Endodermal cell (in vitro differentiated cells): ENCODE data around the gene ROPN1L. TPM values are rescaled to one million over a fixed set of nuclear protein-coding genes. Genes with fewer than 3 reads are reported as not detected.
A peak's percentile ranks its signal among the peaks of the same experiment; 100 is the strongest.

ENCODE experiments used
- DNase-seq: peaks from one replicate; pipeline ENCODE4 v3.0.0-alpha.2; 2017
- H3K27ac ChIP-seq: 2 replicates; pipeline ENCODE4 v1.5.1; 2013; ENCODE audit warnings: mild to moderate bottlenecking, low read depth, low read length, moderate library complexity
- H3K27me3 ChIP-seq: 2 replicates; pipeline ENCODE4 v1.6.1; 2013; ENCODE audit warnings: mild to moderate bottlenecking, low read length, moderate library complexity; ENCODE audit not compliant: insufficient read depth, control insufficient read depth, poor library complexity, severe bottlenecking
- H3K36me3 ChIP-seq: 2 replicates; pipeline ENCODE4 v1.7.0; 2013; ENCODE audit warnings: mild to moderate bottlenecking, low read length, moderate library complexity; ENCODE audit not compliant: control insufficient read depth, insufficient read depth
- H3K4me1 ChIP-seq: one replicate; pipeline ENCODE4 v1.7.0; 2013; ENCODE audit warnings: low read length; ENCODE audit not compliant: control insufficient read depth, insufficient read depth
- H3K4me3 ChIP-seq: 2 replicates; pipeline ENCODE4 v1.5.1; 2013; ENCODE audit warnings: mild to moderate bottlenecking, low read length, moderate library complexity
- H3K9ac ChIP-seq: 2 replicates; pipeline ENCODE4 v1.6.1; 2013; ENCODE audit warnings: mild to moderate bottlenecking, low read length, moderate library complexity; ENCODE audit not compliant: poor library complexity, severe bottlenecking; ENCODE audit errors: extremely low read depth
- H3K9me3 ChIP-seq: 2 replicates; pipeline ENCODE4 v1.6.1; 2013; ENCODE audit warnings: mild to moderate bottlenecking, low read length, moderate library complexity; ENCODE audit not compliant: control insufficient read depth
- H3K27ac Mint-ChIP-seq: 2 replicates; pipeline ENCODE4 v1.8.0; 2020; ENCODE audit warnings: mixed read lengths
- H3K27me3 Mint-ChIP-seq: 2 replicates; pipeline ENCODE4 v1.8.0; 2021; ENCODE audit warnings: mild to moderate bottlenecking, mixed read lengths; ENCODE audit not compliant: insufficient read depth
- H3K36me3 Mint-ChIP-seq: 2 replicates; pipeline ENCODE4 v1.8.0; 2020; ENCODE audit warnings: low read depth, mixed read lengths
- H3K4me1 Mint-ChIP-seq: 2 replicates; pipeline ENCODE4 v1.8.0; 2020; ENCODE audit warnings: mixed read lengths
- H3K4me3 Mint-ChIP-seq: 2 replicates; pipeline ENCODE4 v1.8.0; 2020; ENCODE audit warnings: mild to moderate bottlenecking, moderate library complexity, mixed read lengths
- H3K9me3 Mint-ChIP-seq: 2 replicates; pipeline ENCODE4 v1.8.0; 2020; ENCODE audit warnings: mild to moderate bottlenecking, mixed read lengths
- CTCF ChIP-seq: fragments of 200-600 bp; sonication (generic); conservative IDR thresholded peaks from 2 replicates; pipeline ENCODE4 v1.5.0; 2021; ENCODE audit warnings: antibody characterized with exemption, mild to moderate bottlenecking
- WGBS, 2 experiments: methylation state at CpG; one replicate each; pipeline versions ENCODE4 v1.1.5 to v1.1.7; 2013; ENCODE audit warnings: missing lambda C conversion rate in 2 of 2, mixed read lengths in 1 of 2; ENCODE audit not compliant: insufficient coverage in 1 of 2, insufficient read length in 1 of 2; 5-methylcytosine and 5-hydroxymethylcytosine counted together
- total RNA-seq, 2 donors: library from RNA; stranded (reverse); fragmentation: NEBNext Ultra II Directional in 1 of 2; extraction: Animal tissue kit (Norgen Biotek cat#: 25700) in 1 of 2; gene quantifications; 2 replicates in 1 of 2; 3 replicates in 1 of 2; pipeline ENCODE4 v1.2.1, GENCODE V29; 2021

The ROPN1L gene
- total RNA-seq, 2 donors from 2014 or later = 0.70 TPM; not detected in 1

GRCh38 chr5:10427978-10428377 is 13.7 kb upstream of the ROPN1L start:
- H3K36me3 ChIP-seq = peaks cover 89% of the 10 kb centered on the region
- H3K27ac Mint-ChIP-seq = no peak overlapping the region

GRCh38 chr5:10431415-10431814 is 10.3 kb upstream of the ROPN1L start:
- DNase-seq = no peak
- H3K4me1 Mint-ChIP-seq = no peaks in the 10 kb centered on the region
- WGBS, 2 experiments = 67 to 94% methylated on average over 1 of the region's 1 CpG
- Histone ChIP-seq H3K4me3 (no peak overlapping the region), H3K9ac (no peak overlapping the region), H3K4me1 (no peaks in the 10 kb centered on the region), H3K27ac (no peak overlapping the region), H3K27me3 (no peaks in the 10 kb centered on the region), H3K36me3 (peaks cover 85% of the 10 kb centered on the region), H3K9me3 (no peaks in the 10 kb centered on the region)
- TF ChIP-seq CTCF = no peak
- H3K27ac Mint-ChIP-seq = no peak overlapping the region
- H3K4me3 Mint-ChIP-seq = no peak overlapping the region
- H3K27me3 Mint-ChIP-seq = no peaks in the 10 kb centered on the region
- peaks cover 73% of the 10 kb centered on the region for H3K36me3 Mint-ChIP-seq
- no peaks in the 10 kb centered on the region for H3K9me3 Mint-ChIP-seq

More at GRCh38 chr5:10427978-10428377, 13.7 kb upstream of the ROPN1L start:
- no peak overlapping the region for H3K4me3 ChIP-seq
- H3K4me1 ChIP-seq = no peaks in the 10 kb centered on the region
- Mint-ChIP-seq H3K4me1 (peaks cover under 1% of the 10 kb centered on the region), H3K9me3 (no peaks in the 10 kb centered on the region), H3K4me3 (no peak overlapping the region), H3K36me3 (peaks cover 65% of the 10 kb centered on the region), H3K27me3 (no peaks in the 10 kb centered on the region)
- DNase-seq = no peak
- H3K27ac ChIP-seq = no peak overlapping the region
- 92% methylated on average over 2 of the region's 2 CpGs; no CpG with 5 or more reads in 1 of the 2 experiments for WGBS, 2 experiments
- TF ChIP-seq CTCF = no peak
- H3K9ac ChIP-seq = no peak overlapping the region
- no peaks in the 10 kb centered on the region for H3K27me3 ChIP-seq
- H3K9me3 ChIP-seq = no peaks in the 10 kb centered on the region

- TF ChIP-seq CTCF = no peak
- peaks cover 68% of the 10 kb centered on the region for H3K36me3 Mint-ChIP-seq
- Histone ChIP-seq H3K4me1 (no peaks in the 10 kb centered on the region), H3K9ac (no peak overlapping the region), H3K4me3 (no peak overlapping the region), H3K27ac (peak overlapping the region; percentile 53), H3K9me3 (no peaks in the 10 kb centered on the region), H3K36me3 (peaks cover 84% of the 10 kb centered on the region), H3K27me3 (no peaks in the 10 kb centered on the region)
- no peaks in the 10 kb centered on the region for H3K4me1 Mint-ChIP-seq
- WGBS, 2 experiments = 92 to 96% methylated on average over 3 to 8 of the region's 8 CpGs
- H3K27ac Mint-ChIP-seq = no peak overlapping the region
- no peak overlapping the region for H3K4me3 Mint-ChIP-seq
- H3K9me3 Mint-ChIP-seq = no peaks in the 10 kb centered on the region
- no peaks in the 10 kb centered on the region for H3K27me3 Mint-ChIP-seq
- no peak for DNase-seq
Observed at GRCh38 chr5:10432059-10433008, 9.3 kb upstream of the ROPN1L start.
